IPS DF 6.9 (cell line): ENCODE measurements around the gene NUDT1.

ENCODE experiments used
- DNase-seq: peaks from one replicate; pipeline ENCODE4 v3.0.0-alpha.2; 2013; ENCODE audit warnings: low read depth, low spot score
- H3K27ac ChIP-seq: one replicate; pipeline ENCODE4 v1.5.1; 2013; ENCODE audit warnings: low read length, control low read depth
- H3K27me3 ChIP-seq: 2 replicates; pipeline ENCODE4 v1.6.1; 2013; ENCODE audit warnings: mild to moderate bottlenecking, low read length; ENCODE audit not compliant: control insufficient read depth, insufficient read depth
- H3K36me3 ChIP-seq: 2 replicates; pipeline ENCODE4 v1.6.1; 2013; ENCODE audit warnings: low read length; ENCODE audit not compliant: control insufficient read depth, insufficient read depth
- H3K4me1 ChIP-seq: 2 replicates; pipeline ENCODE4 v1.6.1; 2013; ENCODE audit warnings: low read length; ENCODE audit not compliant: control insufficient read depth, insufficient read depth
- H3K4me3 ChIP-seq: 2 replicates; pipeline ENCODE4 v1.5.1; 2013; ENCODE audit warnings: mild to moderate bottlenecking, low read length
- H3K9me3 ChIP-seq: 2 replicates; pipeline ENCODE4 v1.6.1; 2013; ENCODE audit warnings: low read length, inconsistent platforms; ENCODE audit not compliant: control insufficient read depth, insufficient read depth
- WGBS: extraction: QIAGEN DNeasy Blood & Tissue Kit; methylation state at CpG from one replicate; pipeline ENCODE4 v1.1.7; 2013; ENCODE audit warnings: mixed read lengths, missing lambda C conversion rate; ENCODE audit not compliant: insufficient read length, insufficient coverage; 5-methylcytosine and 5-hydroxymethylcytosine counted together

NUDT1 gene

DNA sequence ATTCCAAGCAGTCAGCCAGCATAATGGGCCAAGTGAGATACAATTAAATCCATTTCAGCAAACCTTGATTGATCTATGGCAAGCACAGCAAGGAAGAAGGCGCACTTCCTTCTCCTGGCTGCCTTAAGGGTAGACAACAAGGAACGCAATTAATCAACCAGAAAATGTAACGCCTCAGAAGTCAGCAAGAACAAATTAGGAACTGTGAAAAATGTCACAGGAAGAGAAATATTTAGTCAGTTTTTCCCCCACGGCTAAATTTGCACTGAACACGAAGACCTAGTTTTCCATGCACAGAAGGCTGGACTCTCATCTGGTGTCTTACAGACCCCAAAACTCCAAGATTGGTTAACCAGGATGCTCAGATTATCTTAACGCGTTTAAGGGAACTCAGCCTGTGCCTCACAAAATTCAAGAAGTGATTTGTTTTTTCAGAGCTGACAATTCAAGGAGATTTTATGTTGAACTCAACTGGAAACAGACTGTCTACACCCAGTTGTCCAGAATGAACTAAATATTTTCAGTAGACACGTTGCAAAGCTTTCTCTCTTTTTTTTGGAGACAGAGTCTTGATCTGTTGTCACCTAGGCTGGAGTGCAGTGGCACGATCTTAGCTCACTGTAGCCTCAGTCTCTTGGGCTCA is 58.0 kb downstream of the NUDT1 start:
- H3K27ac ChIP-seq: no peak overlapping the region

More for the DNA sequence above, 58.0 kb downstream of the NUDT1 start:
- Histone ChIP-seq H3K4me1 (peaks cover 3% of the 10 kb centered on the region; the same call in 1 of the 2 replicates), H3K4me3 (no peak overlapping the region), H3K36me3 (no peaks in the 10 kb centered on the region), H3K9me3 (no peaks in the 10 kb centered on the region), H3K27me3 (no peaks in the 10 kb centered on the region)
- no CpG with 5 or more reads among the region's 9 CpGs for WGBS
- no peak for DNase-seq
